Nephron progenitor cell (in vitro differentiated cells): ENCODE results near the gene OMP.

Source experiments
- DNase-seq: peaks from one replicate; pipeline ENCODE4 v3.0.0; 2021
- H3K27ac Mint-ChIP-seq: 2 replicates; pipeline ENCODE4 v1.8.0; 2021; ENCODE audit warnings: mild to moderate bottlenecking, moderate library complexity, mixed read lengths
- H3K27me3 Mint-ChIP-seq: 2 replicates; pipeline ENCODE4 v1.8.0; 2021; ENCODE audit warnings: mild to moderate bottlenecking, low read depth, mixed read lengths; ENCODE audit not compliant: poor library complexity
- H3K36me3 Mint-ChIP-seq: 2 replicates; pipeline ENCODE4 v1.8.0; 2021; ENCODE audit warnings: low read depth, mixed read lengths
- H3K4me1 Mint-ChIP-seq: 2 replicates; pipeline ENCODE4 v1.8.0; 2021; ENCODE audit warnings: mixed read lengths
- H3K4me3 Mint-ChIP-seq: 2 replicates; pipeline ENCODE4 v1.8.0; 2021; ENCODE audit warnings: mild to moderate bottlenecking, moderate library complexity, mixed read lengths
- H3K9me3 Mint-ChIP-seq: 2 replicates; pipeline ENCODE4 v1.8.0; 2021; ENCODE audit warnings: mild to moderate bottlenecking, moderate library complexity, mixed read lengths
- TF ChIP-seq, protein P1 (sequence below): fragments of 200-600 bp; sonication (generic); IDR thresholded peaks from 2 replicates; pipeline ENCODE4 v1.5.0; 2021; ENCODE audit warnings: antibody characterized with exemption

The OMP gene

GRCh38 chr11:77074626-77075221, 27.9 kb upstream of the OMP start:
- TF ChIP-seq, protein P1, sequence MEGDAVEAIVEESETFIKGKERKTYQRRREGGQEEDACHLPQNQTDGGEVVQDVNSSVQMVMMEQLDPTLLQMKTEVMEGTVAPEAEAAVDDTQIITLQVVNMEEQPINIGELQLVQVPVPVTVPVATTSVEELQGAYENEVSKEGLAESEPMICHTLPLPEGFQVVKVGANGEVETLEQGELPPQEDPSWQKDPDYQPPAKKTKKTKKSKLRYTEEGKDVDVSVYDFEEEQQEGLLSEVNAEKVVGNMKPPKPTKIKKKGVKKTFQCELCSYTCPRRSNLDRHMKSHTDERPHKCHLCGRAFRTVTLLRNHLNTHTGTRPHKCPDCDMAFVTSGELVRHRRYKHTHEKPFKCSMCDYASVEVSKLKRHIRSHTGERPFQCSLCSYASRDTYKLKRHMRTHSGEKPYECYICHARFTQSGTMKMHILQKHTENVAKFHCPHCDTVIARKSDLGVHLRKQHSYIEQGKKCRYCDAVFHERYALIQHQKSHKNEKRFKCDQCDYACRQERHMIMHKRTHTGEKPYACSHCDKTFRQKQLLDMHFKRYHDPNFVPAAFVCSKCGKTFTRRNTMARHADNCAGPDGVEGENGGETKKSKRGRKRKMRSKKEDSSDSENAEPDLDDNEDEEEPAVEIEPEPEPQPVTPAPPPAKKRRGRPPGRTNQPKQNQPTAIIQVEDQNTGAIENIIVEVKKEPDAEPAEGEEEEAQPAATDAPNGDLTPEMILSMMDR: no peak
- DNase-seq: no peak
- Mint-ChIP-seq H3K27ac (no peak overlapping the region), H3K4me3 (no peak overlapping the region), H3K4me1 (peaks cover 34% of the 10 kb centered on the region), H3K27me3 (peaks cover 2% of the 10 kb centered on the region), H3K9me3 (peaks cover 20% of the 10 kb centered on the region), H3K36me3 (peaks cover 20% of the 10 kb centered on the region)

DNA sequence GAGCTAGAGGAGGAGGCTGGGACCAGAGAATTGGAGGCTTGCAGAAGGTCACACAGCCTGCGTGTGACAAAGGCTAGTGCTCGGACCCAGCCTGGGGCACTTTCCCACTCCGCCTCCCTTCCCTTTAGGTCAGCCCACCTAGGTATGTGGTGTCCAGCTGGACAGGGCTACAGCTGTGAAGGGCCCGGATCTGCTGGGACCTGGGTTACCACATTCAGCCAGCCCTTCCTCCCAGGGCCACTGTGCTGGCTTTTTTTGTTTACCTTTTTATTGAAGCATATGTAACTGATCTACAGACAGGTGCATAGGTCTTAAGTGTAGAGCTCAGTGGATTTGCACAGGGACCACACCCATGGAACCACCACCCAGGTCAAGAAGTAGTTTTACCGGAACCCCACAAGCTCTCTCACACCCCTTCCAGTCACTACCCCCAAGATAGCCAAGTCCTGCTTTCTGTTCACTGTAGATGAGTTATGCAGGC, 27.2 kb upstream of the OMP start:
- Mint-ChIP-seq H3K27ac (no peak overlapping the region), H3K36me3 (peaks cover 21% of the 10 kb centered on the region), H3K9me3 (peaks cover 27% of the 10 kb centered on the region), H3K27me3 (peaks cover 2% of the 10 kb centered on the region), H3K4me3 (no peak overlapping the region), H3K4me1 (peaks cover 33% of the 10 kb centered on the region)
- TF ChIP-seq, protein P1: no peak
- no peak for DNase-seq

- no peak for DNase-seq
- H3K9me3 Mint-ChIP-seq: peaks cover 27% of the 10 kb centered on the region
- H3K27me3 Mint-ChIP-seq: peaks cover 2% of the 10 kb centered on the region
- peaks cover 21% of the 10 kb centered on the region for H3K36me3 Mint-ChIP-seq
- no peak overlapping the region for H3K4me3 Mint-ChIP-seq
- H3K4me1 Mint-ChIP-seq: peaks cover 29% of the 10 kb centered on the region
- TF ChIP-seq, protein P1: no peak
- H3K27ac Mint-ChIP-seq: no peak overlapping the region
These were observed 23.0 kb upstream of the OMP start for GRCh38 chr11:77079666-77080065.

- H3K9me3 Mint-ChIP-seq: peaks cover 27% of the 10 kb centered on the region
- H3K4me1 Mint-ChIP-seq: peaks cover 30% of the 10 kb centered on the region
- TF ChIP-seq, protein P1: no peak
- no peak for DNase-seq
- peaks cover 21% of the 10 kb centered on the region for H3K36me3 Mint-ChIP-seq
- H3K27ac Mint-ChIP-seq: peak overlapping the region; percentile 45
- peaks cover 2% of the 10 kb centered on the region for H3K27me3 Mint-ChIP-seq
- no peak overlapping the region for H3K4me3 Mint-ChIP-seq
These were observed 21.9 kb upstream of the OMP start for GRCh38 chr11:77080643-77081210.

- peaks cover 5% of the 10 kb centered on the region for H3K27me3 Mint-ChIP-seq
- peak overlapping the region; percentile 84 for H3K27ac Mint-ChIP-seq
- no peak overlapping the region for H3K4me3 Mint-ChIP-seq
- no peak for DNase-seq
- H3K36me3 Mint-ChIP-seq: peaks cover 21% of the 10 kb centered on the region
- H3K9me3 Mint-ChIP-seq: peaks cover 27% of the 10 kb centered on the region
- peaks cover 37% of the 10 kb centered on the region for H3K4me1 Mint-ChIP-seq
- TF ChIP-seq, protein P1: no peak
These were observed 21.2 kb upstream of the OMP start for GRCh38 chr11:77081381-77081851.
